Activated CD8-positive, alpha-beta memory T cell treated with anti-CD3 and anti-CD28 coated beads, Interleukin-2, amount 50 U/mL, for 24 hours (primary cell): ENCODE results near the gene RNF169.

Experiments
- DNase-seq: peaks from one replicate; pipeline ENCODE4 v3.0.0-alpha.2; 2020; ENCODE audit errors: extremely low read depth

The RNF169 gene

DNA sequence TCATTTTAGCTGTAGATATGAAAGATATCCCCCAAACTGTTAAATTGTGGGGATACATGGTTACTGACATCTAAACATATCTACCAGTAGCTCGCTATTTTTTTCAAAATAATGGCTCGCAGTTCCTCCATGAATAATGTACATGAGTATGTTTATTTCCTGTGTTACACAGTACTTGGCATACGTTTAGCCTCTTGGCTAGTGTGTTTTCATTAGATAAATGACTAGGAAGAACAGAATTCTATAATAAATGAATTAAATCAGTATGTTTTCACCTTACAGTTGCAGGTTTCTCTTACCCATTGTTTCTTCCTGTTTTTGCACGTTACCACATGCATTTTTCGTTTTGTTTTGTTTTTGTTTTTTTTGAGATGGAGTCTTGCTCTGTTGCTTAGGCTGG lies 21.8 kb downstream of the RNF169 start:
- DNase-seq: no peak

DNA sequence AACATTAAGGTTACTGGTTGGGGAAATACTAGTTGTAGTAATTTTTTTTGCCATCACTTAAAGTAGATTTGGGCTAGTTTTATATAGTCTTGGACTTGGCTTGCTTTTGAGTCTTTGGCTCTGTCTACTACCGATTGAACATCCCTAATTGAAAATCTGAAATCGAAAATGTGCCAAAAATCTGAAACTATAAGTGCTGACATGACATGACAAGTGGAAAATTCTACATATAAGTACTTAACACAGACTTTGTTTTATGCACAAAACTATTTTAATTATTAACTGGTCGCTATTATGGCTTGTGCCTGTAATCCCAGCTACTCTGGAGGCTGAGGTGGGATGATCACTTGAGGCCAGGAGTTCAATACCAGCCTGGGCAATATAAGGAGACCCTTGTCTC lies 22.5 kb downstream of the RNF169 start:
- no peak for DNase-seq

DNA sequence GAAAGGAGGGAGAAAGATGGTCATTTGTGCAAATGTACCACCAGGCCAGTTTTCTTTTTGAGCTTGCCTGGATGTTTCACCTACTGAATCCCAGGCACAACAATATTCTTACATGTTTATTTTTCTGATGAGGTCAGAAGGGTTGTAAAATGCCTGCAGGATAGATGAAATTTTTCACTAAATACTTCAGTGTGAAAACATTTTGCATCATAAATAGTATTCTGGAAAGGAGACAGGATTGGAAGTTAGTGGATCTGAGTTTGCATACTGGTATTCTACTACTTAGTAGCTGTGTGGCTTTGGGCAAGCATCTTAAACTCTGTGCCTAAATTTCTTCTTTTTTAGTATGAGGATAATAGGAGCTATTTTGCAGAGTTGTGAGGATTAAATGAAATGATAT lies 24.8 kb downstream of the RNF169 start:
- DNase-seq: no peak

DNA sequence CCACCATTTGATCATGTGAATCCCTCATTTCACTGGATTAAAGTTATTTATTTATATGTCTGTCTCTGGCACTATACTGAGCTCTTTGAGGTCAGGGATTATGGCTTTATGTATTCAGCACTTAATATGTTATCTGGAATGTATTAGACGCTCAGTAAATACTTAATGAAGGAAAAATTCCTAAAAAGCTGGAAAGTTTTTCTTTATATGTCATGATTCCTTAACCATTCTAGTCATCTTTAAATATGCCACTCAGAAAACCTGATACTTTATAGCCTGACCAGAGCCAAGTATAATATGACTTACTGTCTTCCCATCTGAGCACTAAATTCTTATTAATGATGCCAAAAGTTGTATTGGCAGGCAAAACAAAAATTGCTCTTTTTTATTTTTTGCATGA lies 27.1 kb downstream of the RNF169 start:
- DNase-seq: no peak

DNA sequence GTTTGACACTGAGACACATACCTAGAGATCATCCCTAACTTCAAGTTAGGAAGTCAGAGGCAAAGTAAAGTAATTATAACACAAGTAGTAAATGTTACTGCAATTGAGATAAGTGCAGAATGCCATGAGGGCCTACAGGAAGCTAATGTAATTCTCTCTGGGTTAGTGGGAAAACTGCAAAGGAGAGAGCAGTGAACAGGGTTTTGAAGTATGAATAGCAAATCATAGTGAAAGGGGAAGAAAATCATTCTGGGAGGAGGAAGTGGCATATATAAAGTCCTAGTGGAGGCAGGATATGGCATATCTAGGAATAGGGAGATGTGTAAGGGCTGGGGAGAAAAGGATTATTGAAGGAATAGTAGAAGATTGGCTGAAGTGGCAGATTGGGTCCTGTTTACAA lies 27.9 kb downstream of the RNF169 start:
- DNase-seq: no peak

DNA sequence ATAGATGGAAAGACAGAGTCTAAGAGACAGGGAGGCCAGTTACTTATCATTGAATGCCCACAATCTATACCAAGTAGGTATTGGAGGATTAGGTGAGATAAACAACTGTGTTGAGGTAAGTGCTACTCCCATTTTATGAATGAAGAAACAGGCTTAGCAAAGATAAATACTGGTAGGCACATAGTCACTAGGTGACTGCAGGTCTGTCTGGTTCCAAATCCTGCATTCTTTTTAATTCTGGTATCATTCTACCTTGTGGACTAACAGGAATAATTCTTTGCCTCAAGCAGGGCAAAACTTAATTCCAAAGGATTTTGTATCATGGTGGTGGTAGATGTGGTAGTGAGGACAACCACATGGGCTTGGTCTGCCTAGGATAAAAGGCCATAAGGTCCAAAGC lies 28.4 kb downstream of the RNF169 start:
- DNase-seq: no peak

DNA sequence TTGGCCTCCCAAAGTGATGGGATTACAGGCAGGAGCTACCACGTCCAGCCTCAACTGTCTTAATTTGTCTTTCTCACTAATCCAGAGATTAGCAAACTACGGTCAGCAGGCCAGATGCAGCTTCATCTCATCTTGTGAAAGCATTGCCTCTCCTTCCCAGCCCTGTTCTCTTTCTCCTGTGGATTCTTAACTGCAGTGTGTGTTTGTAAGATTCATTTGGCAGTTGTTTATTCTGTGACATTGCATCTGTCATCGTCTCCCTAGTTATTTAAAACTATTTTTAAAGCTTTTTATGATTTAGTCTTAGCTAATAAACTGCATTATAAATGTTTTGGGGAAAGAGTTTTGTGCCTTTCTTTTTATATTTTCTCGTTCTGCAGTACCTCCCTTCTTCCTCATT lies 29.2 kb downstream of the RNF169 start:
- DNase-seq: no peak

DNA sequence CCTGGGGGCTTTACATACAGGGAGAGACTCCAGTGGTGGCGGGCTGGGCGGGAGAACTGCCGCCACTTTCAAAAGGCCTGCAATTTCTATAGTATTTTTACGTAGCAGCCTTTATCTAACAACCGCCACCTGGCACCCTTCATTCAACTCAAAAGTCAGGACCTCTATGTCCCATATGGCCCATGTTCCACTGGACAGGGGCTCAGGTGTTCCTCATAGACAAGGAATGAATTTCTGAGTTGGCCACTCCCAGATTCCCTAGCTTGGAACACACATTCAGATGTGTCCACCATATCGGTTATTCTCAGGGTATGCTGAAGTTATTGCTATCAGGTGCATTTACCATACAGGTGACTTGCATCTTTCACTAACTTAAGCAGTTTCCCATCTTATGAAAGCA lies 29.9 kb downstream of the RNF169 start:
- DNase-seq: no peak

DNA sequence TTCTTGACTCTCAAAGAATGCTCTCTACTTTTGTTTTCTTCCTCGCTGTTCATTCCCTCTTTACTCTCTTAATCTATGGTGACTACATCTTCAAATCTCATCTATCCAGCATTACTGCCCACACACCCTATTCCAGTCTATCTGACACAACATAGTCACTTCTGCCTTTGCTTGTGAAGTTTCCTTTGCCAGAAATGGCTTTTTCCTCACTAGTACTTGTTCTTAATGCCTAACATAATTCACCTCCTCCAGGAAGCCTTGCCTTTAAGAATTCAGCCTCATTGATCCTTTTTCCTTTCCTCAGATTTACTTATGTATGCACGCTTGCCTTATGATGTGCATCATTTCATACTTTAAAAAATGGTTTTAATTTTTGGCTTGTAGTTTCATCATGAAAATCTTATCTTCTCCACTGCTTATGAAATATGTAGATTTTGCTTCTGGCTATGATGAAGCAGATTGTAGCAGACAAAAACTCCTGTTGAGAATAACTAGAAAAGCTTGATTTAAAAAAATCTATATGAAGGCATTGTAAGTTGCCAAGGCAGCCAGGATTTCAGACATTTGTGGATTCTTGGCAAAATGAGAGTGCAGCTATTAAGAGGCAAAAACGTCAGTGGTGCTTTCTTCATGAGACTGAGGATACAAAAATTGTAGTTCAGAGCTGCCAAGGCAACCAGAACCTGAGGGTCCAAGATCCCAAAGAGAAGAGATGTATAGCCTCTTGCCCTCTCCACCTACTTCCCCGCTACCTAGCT lies 31.8 kb downstream of the RNF169 start:
- DNase-seq: no peak

DNA sequence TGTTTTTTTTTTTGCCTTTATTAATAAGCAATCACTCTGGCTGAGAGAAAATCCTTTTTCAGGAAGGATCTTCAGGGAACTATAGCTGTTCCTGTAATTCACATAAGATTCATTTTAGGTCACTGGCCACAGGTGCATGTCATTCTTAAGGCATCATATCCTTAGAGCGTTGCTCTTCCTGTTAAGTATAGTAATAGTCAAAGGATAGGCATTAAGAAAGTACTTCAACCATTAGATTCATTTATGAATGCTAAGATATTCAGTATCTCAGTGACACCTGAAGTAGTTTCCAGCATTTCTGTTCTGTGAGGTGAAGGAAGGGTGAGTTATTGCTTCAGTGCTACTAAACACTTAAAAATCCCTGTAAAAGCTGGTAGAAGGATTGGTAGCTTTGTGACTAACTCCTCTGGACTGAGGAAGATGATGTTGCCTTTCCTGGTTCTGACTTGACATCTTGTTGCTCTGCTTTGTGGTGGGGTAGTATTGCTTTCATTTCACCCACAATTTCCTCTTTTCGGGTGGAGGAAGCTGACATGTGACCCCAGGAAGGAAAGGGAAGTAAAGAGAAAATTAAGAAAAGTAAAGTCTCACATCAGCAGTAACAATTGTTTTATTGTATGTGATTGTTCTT lies 34.7 kb downstream of the RNF169 start:
- DNase-seq: no peak

DNA sequence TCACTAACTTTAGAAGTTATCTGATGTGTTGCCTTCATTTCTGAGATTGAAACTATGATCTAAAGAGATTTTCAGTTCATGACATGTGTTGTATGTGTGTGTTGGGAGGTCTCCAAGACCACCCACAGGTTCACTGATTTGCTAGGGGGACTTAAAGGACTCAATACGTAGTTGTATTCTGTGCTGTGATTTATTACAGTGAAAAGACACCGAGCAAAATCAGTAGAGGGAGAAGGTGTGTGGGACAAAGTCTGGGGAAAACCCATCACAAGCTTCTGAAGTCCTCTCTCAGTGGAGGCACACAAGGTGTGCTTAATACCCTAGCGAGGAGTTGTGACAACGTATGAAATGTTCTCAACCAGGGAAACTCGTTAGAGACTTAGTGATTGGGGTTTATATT lies 35.6 kb downstream of the RNF169 start:
- DNase-seq: no peak

DNA sequence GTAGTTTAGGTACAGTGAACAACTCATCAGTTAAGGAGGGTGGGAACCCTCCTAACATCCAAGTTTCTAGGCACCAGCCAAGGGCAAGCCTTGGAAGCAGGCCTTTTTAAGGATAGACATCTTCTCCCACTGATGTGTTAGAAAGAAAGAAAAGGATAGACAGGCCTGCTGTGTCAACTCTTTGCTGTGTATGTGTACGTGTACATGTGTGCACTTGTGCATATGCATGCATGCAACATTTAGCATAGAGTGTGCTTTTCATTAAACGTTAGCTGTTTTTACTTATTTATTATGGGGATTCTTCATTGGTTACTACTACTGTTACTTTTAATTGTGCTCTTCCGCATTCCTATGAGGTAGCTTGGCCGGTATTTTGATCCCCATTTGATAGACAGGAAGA lies 36.1 kb downstream of the RNF169 start:
- DNase-seq: no peak

DNA sequence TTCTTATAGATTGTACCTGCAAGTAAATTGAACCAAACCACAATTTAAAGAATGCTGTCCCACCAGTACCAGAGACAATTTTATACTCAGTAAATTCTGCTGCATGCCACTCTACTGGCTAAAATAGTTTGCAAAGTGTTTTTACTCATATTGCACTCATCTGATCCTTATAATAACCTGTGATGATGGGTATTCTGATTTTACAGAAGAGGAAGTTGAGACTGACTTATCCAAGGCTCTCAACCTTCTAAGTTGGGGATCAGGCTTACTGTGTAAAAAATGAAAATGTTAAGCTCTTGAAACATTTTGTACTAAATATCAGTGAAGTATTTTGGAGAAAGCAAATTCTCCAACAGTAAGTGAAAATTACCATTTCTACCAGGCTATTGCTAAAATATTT lies 37.9 kb downstream of the RNF169 start:
- no peak for DNase-seq

DNA sequence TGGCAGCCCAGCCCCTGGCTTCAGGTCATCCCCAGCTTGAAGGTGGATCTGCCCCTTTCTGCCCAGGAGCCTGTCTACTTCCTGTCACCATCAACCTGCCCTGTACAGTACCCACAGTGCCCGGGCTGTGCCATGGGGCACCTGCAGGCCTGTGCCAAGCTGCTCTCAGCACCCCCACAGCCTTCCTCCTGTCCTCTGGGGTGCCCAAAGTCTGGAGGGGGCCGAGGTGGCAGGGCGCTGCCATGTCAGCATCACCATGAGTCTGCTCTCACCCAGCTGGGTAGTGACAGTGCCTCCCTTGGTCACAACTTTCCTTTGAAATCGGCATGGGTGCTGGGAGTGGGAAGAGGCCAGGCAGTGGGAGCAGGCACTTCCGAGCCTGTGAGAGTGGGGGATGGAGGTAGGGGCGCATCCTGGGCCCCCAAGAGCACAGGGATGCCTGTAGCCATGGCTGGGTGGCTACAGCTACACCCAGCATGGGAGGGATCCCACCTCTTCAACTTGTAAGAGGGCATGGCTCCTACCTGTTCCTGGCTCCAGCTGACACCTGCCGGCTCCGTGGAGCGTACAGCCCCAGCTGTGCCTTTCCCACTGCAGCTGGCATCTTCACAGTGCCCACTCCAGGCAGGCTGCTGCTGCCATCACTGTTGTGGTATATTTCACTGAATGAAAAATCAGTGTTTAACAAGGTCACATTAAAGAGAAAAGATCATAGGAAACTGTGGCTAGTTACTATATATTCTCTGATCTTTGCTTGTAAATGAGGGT lies 42.9 kb downstream of the RNF169 start:
- no peak for DNase-seq

DNA sequence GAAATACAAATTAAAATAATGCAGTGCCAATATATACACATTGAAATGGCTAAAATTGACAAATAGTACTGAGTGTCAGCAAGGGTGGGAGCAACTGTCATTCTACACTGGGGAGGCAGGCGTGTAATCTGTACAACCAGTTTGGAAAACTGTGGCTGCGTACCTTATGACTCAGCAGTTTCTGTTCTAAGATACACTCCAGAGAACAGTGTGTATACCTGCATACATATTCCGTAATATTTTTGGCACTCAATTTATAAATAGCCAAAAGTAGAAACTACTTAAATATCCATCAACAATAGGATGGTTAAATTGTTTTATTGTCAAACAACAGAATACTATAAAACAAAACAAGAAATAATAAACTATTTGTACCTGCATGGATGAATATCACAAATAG lies 57.6 kb downstream of the RNF169 start:
- no peak for DNase-seq

DNA sequence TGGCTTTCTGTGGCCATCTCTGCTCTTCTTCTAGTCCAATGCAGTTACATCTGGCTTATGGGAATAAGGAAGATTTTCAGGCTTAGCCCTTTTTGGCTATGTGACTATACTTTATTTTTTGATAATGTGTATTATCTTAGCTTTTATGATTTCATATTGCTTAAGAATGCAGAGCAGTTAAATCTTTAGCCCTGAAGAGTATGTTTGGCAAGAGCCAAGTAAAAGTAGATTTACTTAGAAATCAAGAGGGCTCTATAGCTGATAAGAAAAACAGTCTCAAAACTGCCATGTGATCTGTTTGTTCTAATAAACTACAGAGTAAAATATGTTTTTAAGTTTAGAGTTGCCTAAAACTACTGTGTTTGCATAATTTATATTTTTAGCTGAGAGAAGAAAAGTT lies 61.2 kb downstream of the RNF169 start:
- DNase-seq: no peak

DNA sequence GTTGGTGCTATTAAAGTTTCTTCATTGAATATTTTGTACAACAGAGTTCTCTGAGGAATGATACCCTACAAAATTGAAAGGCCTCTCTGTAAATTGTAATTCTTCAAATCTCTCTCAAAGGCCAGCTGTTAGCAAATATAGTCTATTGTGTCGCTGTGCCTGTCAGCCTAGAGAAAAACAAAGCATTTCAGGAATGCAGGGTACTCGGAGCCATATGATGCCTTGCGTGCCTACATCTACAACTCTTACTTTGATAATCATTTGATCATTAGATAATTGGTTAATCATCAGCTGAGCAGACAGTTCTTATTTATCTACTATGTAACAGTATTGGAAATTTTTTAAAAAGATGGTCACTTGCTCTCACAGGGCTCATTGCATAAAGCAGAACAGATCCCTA lies 67.3 kb downstream of the RNF169 start:
- no peak for DNase-seq

DNA sequence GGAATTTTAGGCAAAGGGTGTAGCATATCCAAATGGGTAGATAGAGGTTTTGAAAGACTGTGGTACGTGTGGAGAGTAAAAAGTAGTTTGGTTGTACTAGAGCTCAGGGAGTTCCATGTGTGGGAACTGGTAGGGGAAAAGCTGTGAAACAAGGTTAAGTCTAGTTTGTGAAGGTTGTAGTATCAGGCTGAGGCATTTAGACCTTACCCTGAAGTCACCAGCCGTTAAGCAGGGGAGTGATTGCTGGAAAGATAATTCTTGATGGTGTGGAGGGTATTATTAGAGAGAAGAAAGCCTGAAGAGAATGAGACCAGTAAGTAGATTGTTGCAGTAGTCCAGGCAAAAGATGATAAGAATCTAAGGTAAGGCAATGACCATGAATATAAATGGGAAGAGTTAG lies 68.0 kb downstream of the RNF169 start:
- no peak for DNase-seq

DNA sequence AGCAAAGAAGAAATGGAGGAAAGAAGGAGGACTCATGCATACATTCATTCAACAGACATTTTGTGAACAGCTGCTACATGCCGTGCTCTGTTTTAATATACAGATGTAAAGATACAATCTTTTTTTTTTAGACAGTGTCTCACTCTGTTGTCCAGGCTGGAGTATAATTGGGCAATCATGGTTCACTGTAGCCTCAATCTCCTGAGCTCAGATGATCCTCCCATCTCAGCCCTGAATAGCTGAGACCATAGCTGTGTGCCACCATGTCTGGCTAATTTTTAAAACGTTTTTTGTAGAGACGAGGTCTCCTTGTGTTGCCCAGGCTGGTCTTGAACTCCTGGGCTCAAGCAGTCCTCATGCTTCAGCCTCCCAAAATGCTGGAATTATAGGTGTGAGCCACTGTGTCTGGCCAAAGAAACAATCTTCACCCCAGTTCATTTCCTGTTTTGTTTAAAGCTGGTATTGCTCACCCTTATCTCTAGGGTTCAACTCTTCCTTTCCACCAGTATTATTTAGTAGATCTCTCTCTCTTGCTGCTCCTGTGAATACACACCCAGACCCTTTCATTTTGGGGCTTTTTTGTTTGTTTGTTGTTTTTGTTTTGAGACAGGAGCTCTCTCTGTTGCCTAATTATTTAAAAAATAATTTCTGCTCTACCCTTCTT lies 69.8 kb downstream of the RNF169 start:
- no peak for DNase-seq

DNA sequence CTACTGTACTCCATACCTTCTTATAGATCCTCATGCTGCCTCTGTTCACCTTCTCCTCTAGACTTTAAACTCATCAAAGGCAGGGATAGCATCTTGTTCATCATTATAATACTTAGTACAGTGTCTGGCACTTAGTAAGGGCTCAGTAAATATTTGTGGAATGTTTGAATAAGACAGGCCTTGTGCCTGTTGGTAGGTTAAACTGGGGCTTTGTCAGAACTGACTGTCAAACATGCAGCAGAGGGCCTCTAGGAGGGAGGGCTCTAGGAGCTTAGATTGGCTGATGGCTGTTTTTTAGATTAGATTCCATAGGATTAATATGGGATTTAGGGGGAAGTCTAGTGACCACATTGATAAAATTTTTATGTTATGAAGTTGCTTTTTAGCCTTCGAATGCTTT lies 70.8 kb downstream of the RNF169 start:
- no peak for DNase-seq

DNA sequence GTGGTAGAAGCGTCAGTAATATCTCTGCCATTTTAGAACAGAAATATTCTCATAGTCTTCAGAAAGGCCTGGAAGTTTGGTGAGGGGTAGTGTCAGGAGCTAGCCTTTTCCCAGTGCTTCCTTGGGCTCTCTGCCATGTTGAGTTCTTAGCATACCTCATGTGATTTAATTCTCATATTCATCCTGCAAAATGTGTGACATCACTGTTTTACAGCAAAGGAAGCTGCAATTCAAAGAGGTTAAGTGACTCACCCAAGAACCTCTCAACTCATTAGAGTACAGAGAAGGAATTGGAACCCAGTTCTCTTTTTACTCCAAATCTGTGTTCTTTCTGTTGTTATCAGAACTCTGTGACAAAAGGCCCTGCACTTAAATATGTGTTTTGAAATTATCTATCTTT lies 72.1 kb downstream of the RNF169 start:
- no peak for DNase-seq

DNA sequence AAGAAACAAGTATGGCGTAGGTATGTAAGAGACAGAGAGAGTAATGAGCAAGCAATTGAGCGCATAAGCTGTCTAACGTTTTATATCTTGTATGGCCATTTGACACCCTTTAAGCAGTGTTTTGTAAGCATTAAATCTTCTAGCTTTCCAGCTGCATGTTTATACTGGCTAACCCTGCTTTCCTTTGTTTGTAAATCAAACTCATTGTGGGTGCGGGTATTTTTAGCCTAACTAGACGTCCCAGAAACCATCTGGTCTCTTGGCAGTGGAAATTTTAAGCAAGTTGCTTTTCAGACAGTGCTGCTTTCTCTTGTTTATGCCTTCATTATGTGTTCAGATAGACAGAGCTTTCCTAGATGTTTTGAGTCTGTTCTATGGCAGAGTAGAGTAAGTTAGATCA lies 73.5 kb downstream of the RNF169 start:
- DNase-seq: no peak
